Measurements from ENCODE around the gene BLOC1S2. TPM values are rescaled to one million over a fixed set of nuclear protein-coding genes. Genes with fewer than 3 reads are reported as not detected.

BLOC1S2 gene
- total RNA-seq, 1 donor from 2014 or later, result 45.4 TPM

GRCh38 chr10:100267239-100268104 lies 19.0 kb downstream of the BLOC1S2 start, which contains the start of gene CWF19L1:
Gene CWF19L1 (minus strand): TSS chr10:100267638. CDS start chr10:100267593, 45 bp downstream.
- peak within 1 kb of the TSS; percentile 84 for H3K27ac ChIP-seq
- intact Hi-C loops (cut with DNase I), result no loop called here
- no peaks in the 10 kb centered on the region for H3K27me3 ChIP-seq (ENCODE audit: low read depth)
- ATAC-seq, result peak; percentile 96 to 98
- H3K4me1 ChIP-seq, result peaks cover 22% of the 10 kb centered on the region
- H3K9me3 ChIP-seq, result no peaks in the 10 kb centered on the region
- peak within 1 kb of the TSS; percentile 93 for H3K4me3 ChIP-seq
- peaks cover 7% of the 10 kb centered on the region for H3K36me3 ChIP-seq
- peak; percentile 89 for DNase-seq
- TF ChIP-seq CTCF (IDR thresholded peaks at IDR 0.05), result no peak

- H3K4me3 ChIP-seq, result peak overlapping the region; percentile 93
- no peak for DNase-seq
- TF ChIP-seq CTCF (IDR thresholded peaks at IDR 0.05), result no peak
Observed at GRCh38 chr10:100265821-100266485, 20.5 kb downstream of the BLOC1S2 start.

GRCh38 chr10:100254191-100254590 lies 32.3 kb downstream of the BLOC1S2 start:
- DNase-seq (no peak), ATAC-seq (no peak)
- no peaks in the 10 kb centered on the region for H3K9me3 ChIP-seq
- intact Hi-C loops (cut with DNase I), result no loop called here
- no peaks in the 10 kb centered on the region for H3K4me1 ChIP-seq
- peaks cover 96% of the 10 kb centered on the region for H3K36me3 ChIP-seq
- TF ChIP-seq CTCF (IDR thresholded peaks at IDR 0.05), result no peak
- H3K4me3 ChIP-seq, result no peak overlapping the region
- H3K27ac ChIP-seq, result no peak overlapping the region
- H3K27me3 ChIP-seq (ENCODE audit: low read depth), result no peaks in the 10 kb centered on the region

More at GRCh38 chr10:100265821-100266485, 20.5 kb downstream of the BLOC1S2 start:
- H3K27ac ChIP-seq, result no peak overlapping the region
- H3K27me3 ChIP-seq (ENCODE audit: low read depth), result no peaks in the 10 kb centered on the region
- intact Hi-C loops (cut with DNase I), result no loop called here
- H3K4me1 ChIP-seq, result peaks cover 22% of the 10 kb centered on the region
- peaks cover 22% of the 10 kb centered on the region for H3K36me3 ChIP-seq
- no peak for ATAC-seq
- no peaks in the 10 kb centered on the region for H3K9me3 ChIP-seq

GRCh38 chr10:100253041-100253440 lies 33.4 kb downstream of the BLOC1S2 start:
- Histone ChIP-seq H3K4me1 (no peaks in the 10 kb centered on the region), H3K27me3 (ENCODE audit: low read depth) (no peaks in the 10 kb centered on the region), H3K4me3 (no peak overlapping the region), H3K36me3 (peaks cover 96% of the 10 kb centered on the region), H3K9me3 (no peaks in the 10 kb centered on the region), H3K27ac (no peak overlapping the region)
- no peak for TF ChIP-seq CTCF (IDR thresholded peaks at IDR 0.05)
- DNase-seq (no peak), ATAC-seq (no peak)
- intact Hi-C loops (cut with DNase I), result no loop called here

- no peaks in the 10 kb centered on the region for H3K4me1 ChIP-seq
- DNase-seq (no peak), ATAC-seq (no peak)
- no peak overlapping the region for H3K27ac ChIP-seq
- H3K27me3 ChIP-seq (ENCODE audit: low read depth), result no peaks in the 10 kb centered on the region
- intact Hi-C loops (cut with DNase I), result no loop called here
- TF ChIP-seq CTCF (IDR thresholded peaks at IDR 0.05), result no peak
- H3K36me3 ChIP-seq, result peaks cover 99% of the 10 kb centered on the region
- H3K4me3 ChIP-seq, result no peak overlapping the region
- H3K9me3 ChIP-seq, result no peaks in the 10 kb centered on the region
Observed at GRCh38 chr10:100248820-100249219, 37.7 kb downstream of the BLOC1S2 start.
